Keratinocyte (primary cell): Measurements from ENCODE around the gene CACNA1B. TPM values are rescaled to one million over a fixed set of nuclear protein-coding genes. Genes with fewer than 3 reads are reported as not detected.

Experiments used
- DNase-seq: peaks from one replicate; pipeline ENCODE4 v3.0.0-alpha.2; 2011; ENCODE audit warnings: low read depth, missing footprints, low spot score
- FAIRE-seq: peaks from 2 replicates; lab custom pipeline; 2011; peaks lifted over from hg19 to GRCh38; lab: Jason Lieb, UNC
- H2AFZ ChIP-seq: 2 replicates; pipeline ENCODE4 v1.6.0; 2012; ENCODE audit warnings: low read length, control low read depth, inconsistent platforms; ENCODE audit not compliant: control insufficient read depth
- H3K27ac ChIP-seq: 2 replicates; pipeline ENCODE4 v1.5.1; 2011; ENCODE audit warnings: low read length; ENCODE audit not compliant: control insufficient read depth, insufficient read depth
- H3K27me3 ChIP-seq: 3 replicates; pipeline ENCODE4 v1.6.0; 2011; ENCODE audit warnings: low read length; ENCODE audit not compliant: control insufficient read depth, insufficient read depth; ENCODE audit errors: extremely low read depth
- H3K36me3 ChIP-seq, 2 experiments: 2 replicates in 1 of 2; 3 replicates in 1 of 2; pipeline ENCODE4 v1.5.1; 2011; ENCODE audit warnings: low read length in 2 of 2, mild to moderate bottlenecking in 1 of 2; ENCODE audit not compliant: control insufficient read depth in 2 of 2, insufficient read depth in 2 of 2; ENCODE audit errors: extremely low read depth in 1 of 2
- H3K4me1 ChIP-seq: 3 replicates; pipeline ENCODE4 v1.5.1; 2011; ENCODE audit warnings: low read length; ENCODE audit not compliant: control insufficient read depth, insufficient read depth; ENCODE audit errors: extremely low read depth
- H3K4me2 ChIP-seq: 3 replicates; pipeline ENCODE4 v1.6.0; 2011; ENCODE audit warnings: low read depth, low read length; ENCODE audit not compliant: control insufficient read depth, insufficient read depth; ENCODE audit errors: extremely low read depth
- H3K4me3 ChIP-seq, 3 experiments: fragments of 200-600 bp in 1 of 3; sonication (generic) in 1 of 3; 2 replicates in 2 of 3; 3 replicates in 1 of 3; pipeline ENCODE4 v1.5.1; 2011 to 2016; ENCODE audit warnings: low read length in 3 of 3, mild to moderate bottlenecking in 3 of 3, control low read depth in 2 of 3, inconsistent platforms in 1 of 3, low read depth in 1 of 3, mixed read lengths in 1 of 3, mixed run types in 1 of 3, moderate library complexity in 1 of 3; ENCODE audit not compliant: control insufficient read depth in 2 of 3, insufficient read depth in 2 of 3; ENCODE audit errors: extremely low read depth in 1 of 3
- H3K79me2 ChIP-seq: 2 replicates; pipeline ENCODE4 v1.6.0; 2012; ENCODE audit warnings: low read length; ENCODE audit not compliant: control insufficient read depth, insufficient read depth
- H3K9ac ChIP-seq: 3 replicates; pipeline ENCODE4 v1.6.0; 2011; ENCODE audit warnings: low read length; ENCODE audit not compliant: control insufficient read depth, insufficient read depth; ENCODE audit errors: extremely low read depth
- H3K9me1 ChIP-seq: 3 replicates; pipeline ENCODE4 v1.6.0; 2011; ENCODE audit warnings: low read length; ENCODE audit not compliant: control insufficient read depth, insufficient read depth; ENCODE audit errors: extremely low read depth
- H3K9me3 ChIP-seq: 2 replicates; pipeline ENCODE4 v1.5.1; 2012; ENCODE audit warnings: low read depth, low read length; ENCODE audit not compliant: control insufficient read depth
- H4K20me1 ChIP-seq: 3 replicates; pipeline ENCODE4 v1.6.0; 2011; ENCODE audit warnings: low read length; ENCODE audit not compliant: control insufficient read depth, insufficient read depth; ENCODE audit errors: extremely low read depth
- CTCF ChIP-seq, 3 experiments: IDR thresholded peaks in 1 of 3; conservative IDR thresholded peaks in 1 of 3; optimal IDR thresholded peaks in 1 of 3; 2 replicates in 2 of 3; 3 replicates in 1 of 3; pipeline versions ENCODE3 to v1.5.1; 2011; ENCODE audit warnings: low read length in 3 of 3, mild to moderate bottlenecking in 3 of 3, moderate library complexity in 2 of 3, control low read depth in 1 of 3, inconsistent platforms in 1 of 3; ENCODE audit not compliant: insufficient read depth in 2 of 3; ENCODE audit errors: extremely low read depth in 1 of 3
- EZH2 ChIP-seq: IDR thresholded peaks from one replicate; pipeline ENCODE4 v1.6.1; 2012; ENCODE audit warnings: inconsistent platforms, mild to moderate bottlenecking, low read length, moderate library complexity
- dilution Hi-C: fragments of 300-500 bp; cut with MboI; formaldehyde crosslinking; loops from one replicate; pipeline ENCODE4 v1.7.0; 2020; ENCODE audit warnings: low sequenced_read_pairs; ENCODE audit not compliant: extremely low pct_ligation_motif_present
- polyA plus RNA-seq, 5 experiments: library from polyadenylated mRNA; depleted of rRNA in 3 of 5; stranded (reverse) in 3 of 5; stranded (forward) in 1 of 5; unstranded in 1 of 5; fragments of >200 nt; gene quantifications; 1 replicate in 1 of 5; 2 replicates in 3 of 5; 3 replicates in 1 of 5; pipeline versions ENCODE4 v1.2.1 to v1.2.3, GENCODE V29; 2011 to 2012; ENCODE audit warnings: missing spikeins in 2 of 5, low read depth in 1 of 5, low replicate concordance in 1 of 5

Gene CACNA1B
- polyA plus RNA-seq, 1 donor (not counting 4 experiments of a cell fraction or from before 2014, with no cell fraction given): 0.01 TPM

GRCh38 chr9:138020795-138021182 lies 143.2 kb downstream of the CACNA1B start:
- H3K9ac ChIP-seq: no peak overlapping the region
- FAIRE-seq (no peak), DNase-seq (no peak)
- H3K27ac ChIP-seq: no peak overlapping the region
- H3K4me2 ChIP-seq: no peak overlapping the region
- peaks cover 32% of the 10 kb centered on the region for H3K27me3 ChIP-seq
- no peak overlapping the region for H3K4me3 ChIP-seq
- H3K79me2 ChIP-seq: no peaks in the 10 kb centered on the region
- H4K20me1 ChIP-seq: no peaks in the 10 kb centered on the region
- no peaks in the 10 kb centered on the region for H3K4me1 ChIP-seq
- no peaks in the 10 kb centered on the region for H3K36me3 ChIP-seq
- no peaks in the 10 kb centered on the region for H3K9me3 ChIP-seq
- dilution Hi-C loops: no loop called here
- no peak for TF ChIP-seq CTCF (optimal IDR thresholded peaks at IDR 0.05 in 1 of 3, IDR thresholded peaks at IDR 0.05 in 1 of 3, conservative IDR thresholded peaks at IDR 0.05 in 1 of 3; ENCODE audit: extremely low read depth in 1 of 3, insufficient read depth in 2 of 3, low read length in 3 of 3)
- no peak for TF ChIP-seq EZH2
- H3K9me1 ChIP-seq: no peaks in the 10 kb centered on the region
- no peak overlapping the region for H2AFZ ChIP-seq

- Histone ChIP-seq H3K36me3 (no peaks in the 10 kb centered on the region), H4K20me1 (no peaks in the 10 kb centered on the region), H3K9me1 (no peaks in the 10 kb centered on the region), H3K79me2 (no peaks in the 10 kb centered on the region), H3K9me3 (no peaks in the 10 kb centered on the region), H2AFZ (no peak overlapping the region), H3K27me3 (peaks cover 32% of the 10 kb centered on the region), H3K4me1 (no peaks in the 10 kb centered on the region), H3K27ac (no peak overlapping the region), H3K4me2 (no peak overlapping the region), H3K9ac (no peak overlapping the region), H3K4me3 (no peak overlapping the region)
- dilution Hi-C loops: no loop called here
- TF ChIP-seq EZH2 (no peak), CTCF (optimal IDR thresholded peaks at IDR 0.05 in 1 of 3, IDR thresholded peaks at IDR 0.05 in 1 of 3, conservative IDR thresholded peaks at IDR 0.05 in 1 of 3; ENCODE audit: extremely low read depth in 1 of 3, insufficient read depth in 2 of 3, low read length in 3 of 3) (no peak)
- DNase-seq (no peak), FAIRE-seq (no peak)
These were observed 143.9 kb downstream of the CACNA1B start for GRCh38 chr9:138021251-138022056.
